Kidney glomerular epithelial cell (primary cell): ENCODE results near the gene POP7.
"Not testable (repeated sequence)": the region's sequence is repeated elsewhere in the genome, so short reads cannot be mapped to it uniquely, and the experiment has no call there.

Source experiments
- DNase-seq: peaks from one replicate; lab custom pipeline; 2025; lab: John Stamatoyannopoulos, UW

The POP7 gene

GRCh38 chr7:100705753-100706671 is at the start of gene POP7:
Gene POP7 (plus strand): TSS chr7:100706121. CDS start chr7:100706831, 710 bp downstream.
- DNase-seq = peak; percentile 89

GRCh38 chr7:100662194-100662776 is 43.6 kb upstream of the POP7 start:
- DNase-seq = not testable (repeated sequence)

GRCh38 chr7:100665168-100665726 is 40.7 kb upstream of the POP7 start:
- no peak for DNase-seq

GRCh38 chr7:100667331-100668068 is 38.4 kb upstream of the POP7 start:
- no peak for DNase-seq

- DNase-seq = no peak
These were observed 37.9 kb upstream of the POP7 start for GRCh38 chr7:100668069-100668449.

- not testable (repeated sequence) for DNase-seq
These were observed 36.8 kb upstream of the POP7 start for GRCh38 chr7:100669106-100669505.

GRCh38 chr7:100670074-100670473 is 35.8 kb upstream of the POP7 start:
- DNase-seq = no peak

GRCh38 chr7:100671353-100672327 is 34.3 kb upstream of the POP7 start:
- DNase-seq = no peak

GRCh38 chr7:100673302-100673941 is 32.5 kb upstream of the POP7 start, which contains the start of gene GNB2:
Gene GNB2 (plus strand): TSS chr7:100673740. CDS start chr7:100676266, 2,526 bp downstream.
- DNase-seq = peak; percentile 97

- DNase-seq = no peak
These were observed 31.9 kb upstream of the POP7 start for GRCh38 chr7:100673942-100674410.

- DNase-seq = no peak
These were observed 31.4 kb upstream of the POP7 start for GRCh38 chr7:100674411-100675104.

- no peak for DNase-seq
These were observed 30.8 kb upstream of the POP7 start for GRCh38 chr7:100675105-100675451.

GRCh38 chr7:100675581-100676350 is 30.2 kb upstream of the POP7 start:
- no peak for DNase-seq

- DNase-seq = no peak
These were observed 29.2 kb upstream of the POP7 start for GRCh38 chr7:100676501-100677306.

- no peak for DNase-seq
These were observed 28.3 kb upstream of the POP7 start for GRCh38 chr7:100677308-100678267.

- no peak for DNase-seq
These were observed 27.5 kb upstream of the POP7 start for GRCh38 chr7:100678291-100678984.
